GM12878 (cell line): ENCODE data around the gene MED4. TPM values are rescaled to one million over a fixed set of nuclear protein-coding genes. Genes with fewer than 3 reads are reported as not detected.

Source experiments
- ATAC-seq: fragments of 200-7000 bp; cut with Tn5 transposase; 3 replicates; pipeline ENCODE4 v1.9.1; 2020; ENCODE audit warnings: mild to moderate bottlenecking, moderate library complexity
- BruUV-seq: library from RNA; stranded (reverse); fragments of 400-500 nt; replicated peaks from 2 replicates; lab custom pipeline; 2021; lab: Mats Ljungman, UMichigan
- CTCF ChIA-PET: fragments of 300-600 bp; sonication (Branson Sonifier 250); formaldehyde crosslinking; extraction: SDS; loops from one replicate; lab custom pipeline; 2021; ENCODE audit warnings: inconsistent platforms; lab: Yijun Ruan, JAX
- POLR2A ChIA-PET: fragments of 350-600 bp; formaldehyde crosslinking; extraction: SDS; loops from one replicate; lab custom pipeline; 2021; ENCODE audit warnings: inconsistent platforms; lab: Charles Lee
- RAD21 ChIA-PET: fragments of 300-600 bp; sonication (Branson Sonifier 250); formaldehyde crosslinking; loops from one replicate; lab custom pipeline; 2023; ENCODE audit warnings: antibody characterized with exemption; ENCODE audit not compliant: unreplicated experiment; lab: Charles Lee
- SMC1A ChIA-PET: fragments of 300-600 bp; sonication (Branson Sonifier 250); formaldehyde crosslinking; loops from one replicate; lab custom pipeline; 2023; ENCODE audit not compliant: unreplicated experiment, uncharacterized antibody; lab: Charles Lee
- DNase-seq: peaks from one replicate; pipeline ENCODE4 v3.0.0-alpha.2; 2011; ENCODE audit warnings: low read depth, low spot score
- FAIRE-seq: peaks from 3 replicates; lab custom pipeline; 2011; peaks lifted over from hg19 to GRCh38; lab: Jason Lieb, UNC
- H2AFZ ChIP-seq: 2 replicates; pipeline ENCODE4 v1.6.0; 2011; ENCODE audit warnings: low read depth, low read length, control low read depth; ENCODE audit not compliant: control insufficient read depth
- H3K27ac ChIP-seq: 2 replicates; pipeline ENCODE4 v1.5.1; 2011; ENCODE audit warnings: control low read depth; ENCODE audit not compliant: control insufficient read depth, insufficient read depth
- H3K27me3 ChIP-seq, 2 experiments: replicated peaks in 1 of 2; 2 replicates each; pipeline versions ENCODE4 v1.6.0 to v1.6.1; 2011; ENCODE audit warnings: low read length in 1 of 2; ENCODE audit not compliant: control insufficient read depth in 2 of 2, insufficient read depth in 2 of 2
- H3K36me3 ChIP-seq, 2 experiments: 2 replicates each; pipeline ENCODE4 v1.5.1; 2011; ENCODE audit warnings: low read length in 1 of 2; ENCODE audit not compliant: control insufficient read depth in 2 of 2, insufficient read depth in 2 of 2
- H3K4me1 ChIP-seq: 2 replicates; pipeline ENCODE4 v1.6.1; 2011; ENCODE audit warnings: mild to moderate bottlenecking, low read length, moderate library complexity, mixed read lengths; ENCODE audit not compliant: control insufficient read depth, insufficient read depth
- H3K4me2 ChIP-seq: 2 replicates; pipeline ENCODE4 v1.6.0; 2011; ENCODE audit warnings: control low read depth; ENCODE audit not compliant: control insufficient read depth, insufficient read depth
- H3K4me3 ChIP-seq: fragments of 200-600 bp; sonication (generic); 2 replicates; pipeline ENCODE4 v1.5.1; 2016
- H3K79me2 ChIP-seq: 2 replicates; pipeline ENCODE4 v1.6.0; 2011; ENCODE audit warnings: low read length; ENCODE audit not compliant: control insufficient read depth, insufficient read depth
- H3K9ac ChIP-seq: 2 replicates; pipeline ENCODE4 v1.8.0; 2011; ENCODE audit warnings: low read length, control low read depth, mixed read lengths; ENCODE audit not compliant: control insufficient read depth, insufficient read depth
- H3K9me3 ChIP-seq: replicated peaks from 3 replicates; pipeline ENCODE4 v1.5.1; 2011; ENCODE audit warnings: mild to moderate bottlenecking, low read length; ENCODE audit not compliant: control insufficient read depth, insufficient read depth
- H4K20me1 ChIP-seq: 2 replicates; pipeline ENCODE4 v1.6.0; 2011; ENCODE audit not compliant: control insufficient read depth, insufficient read depth
- IKZF1 ChIP-seq: fragments of 450-650 bp; conservative IDR thresholded peaks from 2 replicates; pipeline ENCODE4 v1.6.1; 2017; ENCODE audit warnings: antibody characterized with exemption, mild to moderate bottlenecking
- KAT2A ChIP-seq: conservative IDR thresholded peaks from 2 replicates; pipeline ENCODE4 v1.6.1; 2011; ENCODE audit warnings: low read depth, low read length; ENCODE audit not compliant: control insufficient read depth
- RFX5 ChIP-seq: IDR thresholded peaks from 2 replicates; pipeline ENCODE4 v1.6.1; 2011; ENCODE audit warnings: low read depth, low read length, improper control_type of control experiment
- SMARCA5 ChIP-seq: fragments of 450-650 bp; IDR thresholded peaks from 2 replicates; pipeline ENCODE4 v1.6.1; 2017; ENCODE audit warnings: mild to moderate bottlenecking
- YY1 ChIP-seq: IDR thresholded peaks from 2 replicates; pipeline ENCODE4 v1.6.1; 2011; ENCODE audit warnings: low read depth, mild to moderate bottlenecking, low read length
- WGBS: methylation state at CpG from one replicate; pipeline ENCODE4 v1.1.6; 2016; ENCODE audit warnings: low lambda C conversion rate; ENCODE audit not compliant: insufficient replicate concordance, insufficient coverage; ENCODE audit errors: missing lambda C conversion rate; 5-methylcytosine and 5-hydroxymethylcytosine counted together
- in situ Hi-C: fragments of 300-500 bp; cut with MboI; formaldehyde crosslinking; loops from 9 replicates; pipeline ENCODE4 v1.14.3; 2018; ENCODE audit warnings: mixed read lengths
- intact Hi-C: fragments of 100-400 bp; cut with micrococcal nuclease; formaldehyde crosslinking; loops from one replicate; pipeline ENCODE4 v1.14.2; 2022; ENCODE audit not compliant: unreplicated experiment
- polyA plus RNA-seq, 11 experiments: library from polyadenylated mRNA; depleted of rRNA in 4 of 11; unstranded in 6 of 11; stranded (reverse) in 5 of 11; fragments of >200 nt; fragmentation: Nextera tagmentation in 4 of 11; fragmentation: Illumina TruSeq in 1 of 11; extraction: Ambion mirVana in 4 of 11; extraction: Trizol in 1 of 11; gene quantifications; 1 replicate in 1 of 11; 2 replicates in 10 of 11; pipeline versions ENCODE4 v1.2.1 to v1.2.3, GENCODE V29; 2011 to 2016; ENCODE audit warnings: inconsistent platforms in 2 of 11, missing spikeins in 2 of 11, low read depth in 1 of 11
- total RNA-seq, 4 experiments: library from RNA; depleted of rRNA in 3 of 4; stranded (reverse); fragments of >200 nt in 3 of 4; fragmentation: Illumina TruSeq in 1 of 4; extraction: Trizol in 1 of 4; gene quantifications; 2 replicates each; pipeline versions ENCODE4 v1.2.1 to v1.2.3, GENCODE V29; 2013 to 2021
- TF ChIP-seq, protein P1 (sequence below): fragments of 450-650 bp; IDR thresholded peaks from 2 replicates; pipeline ENCODE4 v1.6.1; 2018; ENCODE audit warnings: borderline replicate concordance, mild to moderate bottlenecking; ENCODE audit not compliant: partially characterized antibody
- TF ChIP-seq, protein P2 (sequence below): fragments of 450-650 bp; IDR thresholded peaks from 2 replicates; pipeline ENCODE4 v1.6.1; 2016; ENCODE audit warnings: mild to moderate bottlenecking
- TF ChIP-seq, protein P3 (sequence below): fragments of 450-650 bp; IDR thresholded peaks from 2 replicates; pipeline ENCODE4 v1.6.1; 2017; ENCODE audit warnings: mild to moderate bottlenecking, moderate library complexity

MED4 gene
- total and polyA plus RNA-seq, 10 of the 15 experiments (the other 5 are each of a cell fraction or from before 2014, with no cell fraction given), result 31.5 to 117 (median 87.4) TPM

DNA sequence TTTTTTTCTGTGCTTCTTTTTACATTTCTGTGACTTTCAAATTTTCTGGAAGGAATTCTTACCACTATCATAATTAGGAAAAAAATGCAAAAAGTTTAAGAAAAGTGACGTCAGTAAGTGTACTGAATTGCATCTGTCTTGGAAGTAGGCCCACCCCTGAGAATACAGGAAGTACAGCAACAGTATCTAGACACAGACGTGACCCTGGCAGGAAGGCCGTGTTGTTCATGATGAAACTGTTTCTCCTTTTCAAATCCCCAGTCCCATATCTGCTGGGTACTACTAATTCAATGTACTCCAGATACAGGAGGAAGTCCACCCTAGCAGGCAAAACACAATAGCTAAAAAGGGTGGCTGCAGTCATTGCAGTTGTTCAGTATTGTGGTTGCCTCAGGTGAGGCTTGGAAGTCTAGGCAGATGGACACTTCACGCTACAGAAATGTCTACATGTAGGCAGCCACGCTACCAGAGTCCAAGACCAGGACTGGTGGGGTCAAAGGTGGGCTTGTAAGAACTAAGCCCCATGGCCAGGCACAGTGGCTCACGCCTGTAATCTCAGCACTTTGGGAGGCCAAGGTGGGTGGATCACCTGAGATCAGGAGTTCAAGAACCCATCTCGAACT is 49.6 kb upstream of the MED4 start:
- RAD21 ChIA-PET, result interaction anchor here (1.2 kb wide), 1 partner anchor 9 kb away, joined by 3 read pairs; no protein-coding TSS in a partner anchor
- no peaks in the 10 kb centered on the region for H3K36me3 ChIP-seq
- no peak overlapping the region for H3K4me3 ChIP-seq
- H3K9ac ChIP-seq, result no peak overlapping the region
- no peaks in the 10 kb centered on the region for H3K79me2 ChIP-seq
- no peaks in the 10 kb centered on the region for H3K4me1 ChIP-seq
- H2AFZ ChIP-seq, result no peak overlapping the region
- 0 out of 4 replicates have a peak, but pooled peaks cover 0 to 4% of the 10 kb centered on the region in 2 experiments for H3K27me3 ChIP-seq
- SMC1A ChIA-PET, result interaction anchor here (1.3 kb wide), 1 partner anchor 15 kb away, joined by 3 read pairs; no protein-coding TSS in a partner anchor
- H4K20me1 ChIP-seq, result no peaks in the 10 kb centered on the region
- ATAC-seq, result no peak
- 34% methylated on average over 7 of the region's 7 CpGs for WGBS
- DNase-seq, result no peak
- intact Hi-C loops, result no loop called here
- H3K9me3 ChIP-seq, result no peaks in the 10 kb centered on the region; the same call in 2 of the 3 replicates
- in situ Hi-C loops, result no loop called here
- TF ChIP-seq, protein P1, sequence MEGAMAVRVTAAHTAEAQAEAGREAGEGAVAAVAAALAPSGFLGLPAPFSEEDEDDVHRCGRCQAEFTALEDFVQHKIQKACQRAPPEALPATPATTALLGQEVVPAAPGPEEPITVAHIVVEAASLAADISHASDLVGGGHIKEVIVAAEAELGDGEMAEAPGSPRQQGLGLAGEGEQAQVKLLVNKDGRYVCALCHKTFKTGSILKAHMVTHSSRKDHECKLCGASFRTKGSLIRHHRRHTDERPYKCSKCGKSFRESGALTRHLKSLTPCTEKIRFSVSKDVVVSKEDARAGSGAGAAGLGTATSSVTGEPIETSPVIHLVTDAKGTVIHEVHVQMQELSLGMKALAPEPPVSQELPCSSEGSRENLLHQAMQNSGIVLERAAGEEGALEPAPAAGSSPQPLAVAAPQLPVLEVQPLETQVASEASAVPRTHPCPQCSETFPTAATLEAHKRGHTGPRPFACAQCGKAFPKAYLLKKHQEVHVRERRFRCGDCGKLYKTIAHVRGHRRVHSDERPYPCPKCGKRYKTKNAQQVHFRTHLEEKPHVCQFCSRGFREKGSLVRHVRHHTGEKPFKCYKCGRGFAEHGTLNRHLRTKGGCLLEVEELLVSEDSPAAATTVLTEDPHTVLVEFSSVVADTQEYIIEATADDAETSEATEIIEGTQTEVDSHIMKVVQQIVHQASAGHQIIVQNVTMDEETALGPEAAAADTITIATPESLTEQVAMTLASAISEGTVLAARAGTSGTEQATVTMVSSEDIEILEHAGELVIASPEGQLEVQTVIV, result no peak
- TF ChIP-seq, protein P2, sequence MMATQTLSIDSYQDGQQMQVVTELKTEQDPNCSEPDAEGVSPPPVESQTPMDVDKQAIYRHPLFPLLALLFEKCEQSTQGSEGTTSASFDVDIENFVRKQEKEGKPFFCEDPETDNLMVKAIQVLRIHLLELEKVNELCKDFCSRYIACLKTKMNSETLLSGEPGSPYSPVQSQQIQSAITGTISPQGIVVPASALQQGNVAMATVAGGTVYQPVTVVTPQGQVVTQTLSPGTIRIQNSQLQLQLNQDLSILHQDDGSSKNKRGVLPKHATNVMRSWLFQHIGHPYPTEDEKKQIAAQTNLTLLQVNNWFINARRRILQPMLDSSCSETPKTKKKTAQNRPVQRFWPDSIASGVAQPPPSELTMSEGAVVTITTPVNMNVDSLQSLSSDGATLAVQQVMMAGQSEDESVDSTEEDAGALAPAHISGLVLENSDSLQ, result no peak
- no peak for TF ChIP-seq YY1
- no peak for TF ChIP-seq IKZF1
- TF ChIP-seq, protein P3, sequence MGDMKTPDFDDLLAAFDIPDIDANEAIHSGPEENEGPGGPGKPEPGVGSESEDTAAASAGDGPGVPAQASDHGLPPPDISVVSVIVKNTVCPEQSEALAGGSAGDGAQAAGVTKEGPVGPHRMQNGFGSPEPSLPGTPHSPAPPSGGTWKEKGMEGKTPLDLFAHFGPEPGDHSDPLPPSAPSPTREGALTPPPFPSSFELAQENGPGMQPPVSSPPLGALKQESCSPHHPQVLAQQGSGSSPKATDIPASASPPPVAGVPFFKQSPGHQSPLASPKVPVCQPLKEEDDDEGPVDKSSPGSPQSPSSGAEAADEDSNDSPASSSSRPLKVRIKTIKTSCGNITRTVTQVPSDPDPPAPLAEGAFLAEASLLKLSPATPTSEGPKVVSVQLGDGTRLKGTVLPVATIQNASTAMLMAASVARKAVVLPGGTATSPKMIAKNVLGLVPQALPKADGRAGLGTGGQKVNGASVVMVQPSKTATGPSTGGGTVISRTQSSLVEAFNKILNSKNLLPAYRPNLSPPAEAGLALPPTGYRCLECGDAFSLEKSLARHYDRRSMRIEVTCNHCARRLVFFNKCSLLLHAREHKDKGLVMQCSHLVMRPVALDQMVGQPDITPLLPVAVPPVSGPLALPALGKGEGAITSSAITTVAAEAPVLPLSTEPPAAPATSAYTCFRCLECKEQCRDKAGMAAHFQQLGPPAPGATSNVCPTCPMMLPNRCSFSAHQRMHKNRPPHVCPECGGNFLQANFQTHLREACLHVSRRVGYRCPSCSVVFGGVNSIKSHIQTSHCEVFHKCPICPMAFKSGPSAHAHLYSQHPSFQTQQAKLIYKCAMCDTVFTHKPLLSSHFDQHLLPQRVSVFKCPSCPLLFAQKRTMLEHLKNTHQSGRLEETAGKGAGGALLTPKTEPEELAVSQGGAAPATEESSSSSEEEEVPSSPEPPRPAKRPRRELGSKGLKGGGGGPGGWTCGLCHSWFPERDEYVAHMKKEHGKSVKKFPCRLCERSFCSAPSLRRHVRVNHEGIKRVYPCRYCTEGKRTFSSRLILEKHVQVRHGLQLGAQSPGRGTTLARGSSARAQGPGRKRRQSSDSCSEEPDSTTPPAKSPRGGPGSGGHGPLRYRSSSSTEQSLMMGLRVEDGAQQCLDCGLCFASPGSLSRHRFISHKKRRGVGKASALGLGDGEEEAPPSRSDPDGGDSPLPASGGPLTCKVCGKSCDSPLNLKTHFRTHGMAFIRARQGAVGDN, result no peak
- no peak for TF ChIP-seq SMARCA5
- TF ChIP-seq RFX5, result no peak
- no peak for TF ChIP-seq KAT2A
- CTCF ChIA-PET, result interaction anchor here (1.7 kb wide), 1 partner anchor 17 kb away, joined by 6 read pairs; no protein-coding TSS in a partner anchor
- H3K4me2 ChIP-seq, result no peak overlapping the region
- no peak overlapping the region for H3K27ac ChIP-seq
- FAIRE-seq, result no peak
- POLR2A ChIA-PET, result no interaction called here
- no TSS peak for BruUV-seq
